PC-3 (cell line): ENCODE data around the gene NOD1. TPM values are rescaled to one million over a fixed set of nuclear protein-coding genes. Genes with fewer than 3 reads are reported as not detected.
A peak's percentile ranks its signal among the peaks of the same experiment; 100 is the strongest.

Source experiments
- ATAC-seq: fragments of 200-7000 bp; cut with Tn5 transposase; 2 replicates; pipeline ENCODE4 v1.9.1; 2020; ENCODE audit warnings: mild to moderate bottlenecking, moderate library complexity
- BruUV-seq: library from RNA; stranded (reverse); fragments of 400-500 nt; replicated peaks from 2 replicates; lab custom pipeline; 2021; lab: Mats Ljungman, UMichigan
- CTCF ChIA-PET: fragments of 300-600 bp; sonication (Branson Sonifier 250); formaldehyde crosslinking; loops from one replicate; lab custom pipeline; 2022; ENCODE audit warnings: antibody characterized with exemption; lab: Charles Lee
- POLR2A ChIA-PET: fragments of 300-600 bp; sonication (Branson Sonifier 250); formaldehyde crosslinking; loops from one replicate; lab custom pipeline; 2022; ENCODE audit warnings: antibody characterized with exemption; ENCODE audit not compliant: unreplicated experiment; lab: Charles Lee
- DNase-seq: peaks from one replicate; pipeline ENCODE4 v3.0.0-alpha.2; 2015
- H2AFZ ChIP-seq: fragments of 300-600 bp; sonication (generic); 2 replicates; pipeline ENCODE4 v1.6.0; 2016; ENCODE audit warnings: antibody characterized with exemption, low read length
- H3F3A ChIP-seq: fragments of 300-600 bp; sonication (generic); one replicate; pipeline ENCODE4 v1.6.0; 2017; ENCODE audit warnings: antibody characterized with exemption, low read length, control low read depth, mild to moderate bottlenecking; ENCODE audit not compliant: unreplicated experiment
- H3K27ac ChIP-seq: fragments of 300-600 bp; sonication (generic); 2 replicates; pipeline ENCODE4 v1.5.1; 2016; ENCODE audit warnings: mild to moderate bottlenecking, low read length
- H3K27me3 ChIP-seq: fragments of 300-600 bp; sonication (generic); 2 replicates; pipeline ENCODE4 v1.6.1; 2016; ENCODE audit warnings: low read length, mixed read lengths
- H3K36me3 ChIP-seq: fragments of 300-600 bp; sonication (generic); 2 replicates; pipeline ENCODE4 v1.6.1; 2016; ENCODE audit warnings: low read depth, mixed run types, low read length, mixed read lengths
- H3K4me1 ChIP-seq: fragments of 300-600 bp; sonication (generic); 2 replicates; pipeline ENCODE4 v1.5.1; 2016; ENCODE audit warnings: low read length; ENCODE audit not compliant: insufficient read depth
- H3K4me2 ChIP-seq: fragments of 300-600 bp; sonication (generic); 2 replicates; pipeline ENCODE4 v1.6.0; 2016; ENCODE audit warnings: low read length
- H3K4me3 ChIP-seq: fragments of 300-600 bp; sonication (generic); 2 replicates; pipeline ENCODE4 v1.5.1; 2016; ENCODE audit warnings: mild to moderate bottlenecking, low read length, mixed read lengths
- H3K79me2 ChIP-seq: fragments of 300-600 bp; sonication (generic); 2 replicates; pipeline ENCODE4 v1.6.1; 2017; ENCODE audit warnings: low read length, mixed read lengths
- H3K9ac ChIP-seq: fragments of 300-600 bp; sonication (generic); 2 replicates; pipeline ENCODE4 v1.6.0; 2016; ENCODE audit warnings: mild to moderate bottlenecking, low read length
- H3K9me2 ChIP-seq: fragments of 300-600 bp; sonication (generic); replicated peaks from 2 replicates; pipeline ENCODE4 v1.6.1; 2016; ENCODE audit warnings: mixed run types, low read length, mixed read lengths
- H3K9me3 ChIP-seq: fragments of 300-600 bp; sonication (generic); 2 replicates; pipeline ENCODE4 v1.6.1; 2016; ENCODE audit warnings: low read length, mixed read lengths
- H4K20me1 ChIP-seq: fragments of 300-600 bp; sonication (generic); 2 replicates; pipeline ENCODE4 v1.6.1; 2016; ENCODE audit warnings: low read length, mixed read lengths
- EZH2 ChIP-seq: fragments of 300-600 bp; sonication (generic); IDR thresholded peaks from one replicate; pipeline ENCODE4 v1.6.1; 2017; ENCODE audit warnings: antibody characterized with exemption, mild to moderate bottlenecking, low read length; ENCODE audit not compliant: unreplicated experiment
- EZH2phosphoT487 ChIP-seq: fragments of 300-600 bp; sonication (generic); IDR thresholded peaks from 2 replicates; pipeline ENCODE4 v1.6.1; 2018; ENCODE audit warnings: mild to moderate bottlenecking, antibody characterized with exemption, low read length, borderline replicate concordance
- intact Hi-C: fragments of 100-400 bp; cut with micrococcal nuclease; formaldehyde crosslinking; loops from 2 replicates; pipeline ENCODE4 v1.9.0; 2023
- total RNA-seq: library from RNA; depleted of rRNA; stranded (reverse); fragments of >200 nt; gene quantifications from 2 replicates; pipeline ENCODE4 v1.2.3, GENCODE V29; 2014
- TF ChIP-seq, protein P1 (sequence below): fragments of 300-600 bp; sonication (generic); conservative IDR thresholded peaks from 2 replicates; pipeline ENCODE4 v1.5.1; 2017; ENCODE audit warnings: antibody characterized with exemption, low read depth, mild to moderate bottlenecking, low read length

The NOD1 gene
- total RNA-seq, 1 experiment from 2014 or later = 5.9 TPM

DNA sequence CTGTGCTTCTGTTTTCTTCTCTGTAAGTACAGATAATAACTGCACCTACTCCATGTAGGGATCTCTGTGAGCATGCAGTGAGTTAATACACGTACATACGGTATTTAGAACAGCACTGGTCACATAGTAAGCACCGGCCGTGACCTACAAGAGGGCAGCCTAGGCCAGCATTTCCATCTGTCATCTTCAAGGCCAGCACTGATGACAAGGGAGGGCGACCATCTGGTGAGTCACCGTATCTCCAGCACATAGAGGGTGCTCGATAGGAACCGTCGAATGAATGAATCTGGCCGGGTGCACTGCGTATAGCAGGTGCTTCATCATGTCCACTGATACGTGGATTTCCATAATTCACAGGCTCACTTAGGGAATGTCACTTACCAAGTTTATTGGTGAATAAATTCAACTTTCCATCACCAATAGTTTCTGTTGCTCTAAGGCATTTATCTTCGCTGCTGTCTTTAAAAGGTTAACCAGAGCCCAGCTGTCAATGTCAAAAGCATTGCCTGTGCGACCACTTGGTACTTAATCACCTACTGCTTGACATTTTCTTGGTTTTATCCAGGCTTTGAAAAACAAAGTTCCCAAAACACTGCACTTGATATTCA, 8.3 kb downstream of the NOD1 start:
- intact Hi-C loops = no loop called here
- DNase-seq = no peak
- H3K4me2 ChIP-seq = no peak overlapping the region
- H3K4me1 ChIP-seq = peaks cover 4% of the 10 kb centered on the region; the same call in 1 of the 2 replicates
- no peaks in the 10 kb centered on the region for H4K20me1 ChIP-seq
- H3K9ac ChIP-seq = no peak overlapping the region
- POLR2A ChIA-PET = no interaction called here
- no TSS peak for BruUV-seq
- H3K36me3 ChIP-seq = no peaks in the 10 kb centered on the region
- no peak overlapping the region for H2AFZ ChIP-seq
- no peaks in the 10 kb centered on the region for H3K9me2 ChIP-seq
- H3K79me2 ChIP-seq = peaks cover 16% of the 10 kb centered on the region; the same call in 1 of the 2 replicates
- no peaks in the 10 kb centered on the region for H3K27me3 ChIP-seq
- CTCF ChIA-PET = interaction anchor here (1.0 kb wide), 1 partner anchor 94 kb away, joined by 3 read pairs; no protein-coding TSS in a partner anchor
- H3K9me3 ChIP-seq = no peaks in the 10 kb centered on the region
- H3K27ac ChIP-seq = no peak overlapping the region
- ATAC-seq = no peak
- TF ChIP-seq EZH2phosphoT487 = no peak
- no peak for TF ChIP-seq EZH2
- TF ChIP-seq, protein P1, sequence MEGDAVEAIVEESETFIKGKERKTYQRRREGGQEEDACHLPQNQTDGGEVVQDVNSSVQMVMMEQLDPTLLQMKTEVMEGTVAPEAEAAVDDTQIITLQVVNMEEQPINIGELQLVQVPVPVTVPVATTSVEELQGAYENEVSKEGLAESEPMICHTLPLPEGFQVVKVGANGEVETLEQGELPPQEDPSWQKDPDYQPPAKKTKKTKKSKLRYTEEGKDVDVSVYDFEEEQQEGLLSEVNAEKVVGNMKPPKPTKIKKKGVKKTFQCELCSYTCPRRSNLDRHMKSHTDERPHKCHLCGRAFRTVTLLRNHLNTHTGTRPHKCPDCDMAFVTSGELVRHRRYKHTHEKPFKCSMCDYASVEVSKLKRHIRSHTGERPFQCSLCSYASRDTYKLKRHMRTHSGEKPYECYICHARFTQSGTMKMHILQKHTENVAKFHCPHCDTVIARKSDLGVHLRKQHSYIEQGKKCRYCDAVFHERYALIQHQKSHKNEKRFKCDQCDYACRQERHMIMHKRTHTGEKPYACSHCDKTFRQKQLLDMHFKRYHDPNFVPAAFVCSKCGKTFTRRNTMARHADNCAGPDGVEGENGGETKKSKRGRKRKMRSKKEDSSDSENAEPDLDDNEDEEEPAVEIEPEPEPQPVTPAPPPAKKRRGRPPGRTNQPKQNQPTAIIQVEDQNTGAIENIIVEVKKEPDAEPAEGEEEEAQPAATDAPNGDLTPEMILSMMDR = no peak
- H3F3A ChIP-seq = no peaks in the 10 kb centered on the region
- H3K4me3 ChIP-seq = no peak overlapping the region

DNA sequence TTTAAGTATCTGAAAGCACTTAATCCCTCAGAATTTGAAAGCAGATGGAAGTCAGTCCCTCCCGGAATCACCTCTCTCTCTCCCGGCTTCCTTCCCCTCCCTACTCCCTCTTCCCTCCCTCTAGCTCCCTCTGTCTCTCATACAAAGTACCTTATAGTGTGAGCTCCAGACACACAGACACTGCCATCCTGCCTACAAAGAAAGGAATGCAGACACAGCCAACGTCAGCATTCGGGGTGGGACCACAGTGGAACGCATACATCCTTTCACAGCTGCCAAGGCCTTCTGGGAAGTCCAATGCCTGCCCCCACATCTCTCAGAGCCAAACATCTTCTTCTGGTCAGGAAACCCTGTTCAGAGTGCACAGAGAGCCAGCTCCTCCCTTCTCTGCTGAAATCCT, 9.3 kb downstream of the NOD1 start:
- intact Hi-C loops = no loop called here
- no peak overlapping the region for H3K4me3 ChIP-seq
- H3K9me2 ChIP-seq = no peaks in the 10 kb centered on the region
- H3K9ac ChIP-seq = no peak overlapping the region
- no peak overlapping the region for H3K27ac ChIP-seq
- H3K27me3 ChIP-seq = no peaks in the 10 kb centered on the region
- no TSS peak for BruUV-seq
- CTCF ChIA-PET = no interaction called here
- no peak overlapping the region for H3K4me2 ChIP-seq
- no peak for DNase-seq
- no peaks in the 10 kb centered on the region for H3F3A ChIP-seq
- no peaks in the 10 kb centered on the region for H3K36me3 ChIP-seq
- H3K4me1 ChIP-seq = peaks cover 4% of the 10 kb centered on the region; the same call in 1 of the 2 replicates
- no peak for ATAC-seq
- no peak overlapping the region for H2AFZ ChIP-seq
- no peaks in the 10 kb centered on the region for H4K20me1 ChIP-seq
- H3K79me2 ChIP-seq = peaks cover 13% of the 10 kb centered on the region; the same call in 1 of the 2 replicates
- no peaks in the 10 kb centered on the region for H3K9me3 ChIP-seq
- POLR2A ChIA-PET = no interaction called here
- TF ChIP-seq EZH2phosphoT487 = no peak
- TF ChIP-seq, protein P1 = 0 out of 2 replicates have a peak, but pooled peaks have one; percentile 10

- DNase-seq (no peak), ATAC-seq (no peak)
- Histone ChIP-seq H3K36me3 (no peaks in the 10 kb centered on the region), H3K79me2 (peaks cover 8% of the 10 kb centered on the region; the same call in 1 of the 2 replicates), H3K9ac (no peak overlapping the region), H3K9me2 (no peaks in the 10 kb centered on the region), H3K4me3 (no peak overlapping the region), H3K27me3 (no peaks in the 10 kb centered on the region), H3K27ac (no peak overlapping the region), H4K20me1 (no peaks in the 10 kb centered on the region), H2AFZ (no peak overlapping the region), H3K4me2 (no peak overlapping the region), H3K9me3 (no peaks in the 10 kb centered on the region), H3F3A (no peaks in the 10 kb centered on the region), H3K4me1 (peaks cover 4% of the 10 kb centered on the region; the same call in 1 of the 2 replicates)
- intact Hi-C loops = no loop called here
- BruUV-seq = no TSS peak
- CTCF ChIA-PET = no interaction called here
- POLR2A ChIA-PET = no interaction called here
- TF ChIP-seq, protein P1 = no peak
- TF ChIP-seq EZH2 (no peak), EZH2phosphoT487 (no peak)
Observed at GRCh38 chr7:30468791-30469190, 9.8 kb downstream of the NOD1 start.
